ENCODE data around the gene SCD5.

SCD5 gene

DNA sequence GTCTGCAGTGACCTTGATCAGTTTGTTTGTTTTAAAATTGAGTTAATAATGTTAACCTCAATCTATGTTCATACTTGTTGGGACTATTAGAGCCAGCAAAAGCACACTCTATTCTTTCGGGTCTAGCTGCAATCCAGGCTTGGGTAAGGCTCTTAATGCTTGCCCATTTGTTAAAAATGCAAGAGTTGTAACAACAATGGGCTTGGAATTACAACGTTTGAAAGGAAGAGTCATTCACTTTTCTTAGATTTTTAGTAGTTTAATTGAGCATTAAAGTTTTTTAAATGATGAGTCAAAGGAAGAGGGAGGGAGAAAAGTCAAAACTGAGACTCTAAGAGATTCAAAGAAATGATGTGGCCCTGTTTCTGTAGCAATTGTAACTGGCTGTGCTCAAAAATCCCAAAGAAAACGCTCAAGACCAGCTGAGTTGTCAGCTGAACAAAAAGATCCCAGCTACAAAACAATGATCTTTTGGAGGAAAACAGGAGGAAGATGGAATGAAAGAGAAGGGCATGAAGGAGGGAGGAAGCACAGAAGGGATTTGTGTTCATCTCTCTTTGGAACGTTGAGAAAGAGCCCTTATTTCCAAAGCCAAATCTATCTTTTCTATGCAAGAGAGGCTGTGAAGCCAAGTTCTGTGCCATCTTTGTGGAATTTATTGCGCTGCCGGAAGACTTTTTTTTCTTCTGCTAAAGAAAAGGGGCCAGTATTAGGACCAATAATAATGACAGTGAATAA is 5.5 kb downstream of the SCD5 start:
- DNase-seq = no peak

DNA sequence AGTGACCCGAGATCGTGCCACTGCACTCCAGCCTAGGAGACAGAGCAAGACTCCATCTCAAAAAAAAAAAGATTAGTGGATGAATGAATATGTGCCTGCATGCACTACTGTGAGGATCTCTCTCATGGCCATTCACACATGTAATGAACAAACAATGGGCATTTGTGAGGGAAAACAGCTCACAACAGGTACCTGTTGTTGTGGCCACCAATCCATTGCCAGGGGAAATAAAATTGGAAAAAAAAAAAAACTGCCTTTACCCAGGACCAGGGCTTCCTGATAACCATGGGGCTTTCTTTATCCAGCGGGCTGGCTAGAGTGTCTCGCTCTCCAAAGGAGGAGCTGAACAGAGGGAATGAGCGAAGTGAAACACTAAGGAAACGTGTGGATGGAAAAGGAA is 7.4 kb downstream of the SCD5 start:
- DNase-seq = no peak

DNA sequence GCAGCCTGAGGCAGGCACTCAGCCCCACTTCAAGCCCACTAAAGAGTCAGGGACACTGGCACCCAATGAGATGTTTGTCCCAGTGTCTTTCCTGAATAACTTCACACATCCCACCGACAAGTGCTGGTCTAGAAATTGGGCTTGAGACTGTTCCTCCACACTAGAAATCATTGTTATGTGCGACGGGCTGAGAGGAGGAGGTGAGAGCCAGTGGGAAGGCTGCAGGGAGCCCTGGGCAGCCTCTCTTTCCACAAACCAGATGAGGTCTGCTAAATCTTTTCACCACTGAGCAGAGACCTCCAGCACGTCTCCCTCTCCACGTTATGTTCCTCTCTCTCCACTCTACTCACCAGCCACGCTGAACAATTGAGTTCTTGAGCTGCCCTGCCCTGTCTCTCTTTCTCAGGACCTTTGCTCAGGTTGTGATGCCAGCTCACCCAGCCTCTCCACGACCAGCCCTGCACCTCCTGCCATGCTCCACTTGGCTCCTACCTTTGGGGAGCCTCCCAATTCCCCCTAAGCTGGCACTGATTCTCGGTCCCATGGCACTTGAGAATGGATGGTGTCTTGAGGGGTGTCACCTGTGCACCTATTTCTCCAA is 8.4 kb downstream of the SCD5 start:
- no peak for DNase-seq

DNA sequence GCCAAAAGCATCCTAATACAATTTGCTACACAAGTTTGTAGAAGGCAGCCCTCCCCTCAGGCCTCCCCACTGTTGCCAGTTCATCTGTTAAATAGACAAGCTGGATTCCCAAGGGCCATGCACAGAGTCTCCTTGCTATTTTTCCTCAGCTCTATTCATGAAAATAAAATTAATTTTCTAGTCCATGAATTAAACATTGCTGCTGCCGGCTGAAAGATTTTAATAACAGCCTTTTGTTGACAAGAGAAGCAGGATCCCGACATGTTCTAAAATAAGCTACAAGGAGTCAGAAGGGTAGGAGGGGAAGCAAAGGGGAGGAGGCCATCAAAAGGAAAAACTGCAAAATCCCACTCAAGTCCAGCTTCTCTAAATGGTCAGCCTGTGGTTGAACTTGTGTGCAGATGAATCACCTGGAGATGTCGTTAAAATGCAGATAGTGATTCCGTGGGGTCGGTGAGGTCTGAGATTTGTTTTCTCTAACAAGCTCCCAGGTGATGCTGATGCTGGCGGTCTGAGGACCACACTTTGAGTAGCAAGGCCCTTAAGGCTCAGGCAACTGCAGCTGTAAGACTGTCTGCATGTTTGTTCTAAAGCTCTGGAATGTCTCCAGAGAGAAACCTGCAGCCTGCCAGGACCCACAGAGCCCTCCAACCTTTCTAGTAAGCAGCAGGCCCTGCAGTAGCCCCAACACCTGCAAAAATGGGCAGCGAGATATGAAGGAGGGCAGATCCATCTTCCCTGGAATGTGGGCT is 9.4 kb downstream of the SCD5 start:
- DNase-seq = no peak

DNA sequence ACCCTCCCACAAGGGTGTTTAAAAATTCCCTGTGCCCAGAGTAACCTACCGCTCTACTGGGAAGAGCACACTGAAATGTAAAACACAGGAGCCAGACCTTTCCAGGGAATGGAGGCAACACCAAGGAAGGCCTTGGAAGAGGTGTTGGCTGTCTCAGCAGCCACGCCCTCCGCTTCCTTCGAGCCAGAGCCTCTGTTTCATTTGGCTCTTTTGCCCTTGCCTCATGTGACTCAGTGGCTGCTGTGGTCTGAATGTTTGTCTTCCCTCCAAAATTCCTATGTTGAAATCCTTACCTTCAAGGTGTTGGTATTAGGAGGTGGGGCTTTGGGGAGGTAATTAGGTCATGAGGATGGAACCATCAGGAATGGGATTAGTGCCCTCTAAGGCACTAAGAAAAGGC is 11.3 kb downstream of the SCD5 start:
- DNase-seq = no peak

DNA sequence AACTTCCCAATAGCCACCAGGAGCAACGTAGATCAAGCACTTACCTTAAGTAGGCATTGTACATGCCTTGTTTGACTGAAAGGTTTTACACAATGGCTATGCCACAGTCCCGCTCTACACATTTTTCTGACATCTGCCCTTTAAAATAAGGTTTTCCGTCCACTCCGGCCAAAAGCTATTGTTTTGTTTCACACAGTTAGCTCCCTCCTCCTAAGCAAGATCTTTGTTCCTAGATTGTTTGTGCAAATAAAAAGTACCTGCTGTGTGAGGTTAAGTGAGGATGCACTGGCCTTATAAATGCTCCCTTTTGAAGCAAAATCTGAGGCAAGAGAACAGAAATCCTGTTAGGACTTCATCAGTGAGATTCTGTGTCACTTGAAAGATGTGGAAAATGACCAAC is 11.8 kb downstream of the SCD5 start:
- DNase-seq = no peak

DNA sequence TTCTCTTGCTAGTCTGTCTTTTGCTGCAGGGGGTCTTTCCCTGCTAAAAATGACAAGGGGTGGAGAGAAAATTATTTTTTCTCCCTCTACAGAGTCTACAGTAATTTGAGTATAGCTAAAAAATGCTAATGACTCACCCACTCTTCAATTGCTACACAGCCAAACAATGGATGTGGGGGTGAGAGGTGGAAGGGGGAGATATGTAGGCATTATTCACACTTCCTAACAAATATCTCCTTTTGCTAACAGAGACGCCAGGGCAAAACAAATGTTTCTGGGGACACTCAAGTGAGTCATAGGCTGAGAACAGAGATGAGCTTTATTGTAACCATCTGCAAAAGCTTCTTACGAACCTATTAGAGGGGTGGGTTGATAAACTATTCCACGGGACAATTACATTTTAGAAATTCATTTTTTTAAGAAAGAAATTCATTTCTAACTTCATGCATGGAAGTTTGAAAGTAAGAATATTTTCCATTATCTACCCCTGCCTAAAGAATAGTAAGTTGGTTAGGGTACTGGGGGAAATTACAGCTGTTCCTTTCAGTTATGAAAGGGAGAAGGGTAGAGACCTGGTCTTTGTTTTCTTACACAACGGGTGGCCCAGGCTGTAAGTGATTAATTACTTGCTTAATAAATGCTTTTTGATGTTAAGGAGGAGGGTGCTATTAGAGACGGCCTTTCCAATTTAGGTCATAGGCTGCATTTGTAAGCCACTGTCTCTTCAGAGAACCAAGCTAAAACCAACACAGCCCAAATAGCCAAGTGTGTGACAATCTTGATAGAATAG is 12.8 kb downstream of the SCD5 start:
- no peak for DNase-seq

DNA sequence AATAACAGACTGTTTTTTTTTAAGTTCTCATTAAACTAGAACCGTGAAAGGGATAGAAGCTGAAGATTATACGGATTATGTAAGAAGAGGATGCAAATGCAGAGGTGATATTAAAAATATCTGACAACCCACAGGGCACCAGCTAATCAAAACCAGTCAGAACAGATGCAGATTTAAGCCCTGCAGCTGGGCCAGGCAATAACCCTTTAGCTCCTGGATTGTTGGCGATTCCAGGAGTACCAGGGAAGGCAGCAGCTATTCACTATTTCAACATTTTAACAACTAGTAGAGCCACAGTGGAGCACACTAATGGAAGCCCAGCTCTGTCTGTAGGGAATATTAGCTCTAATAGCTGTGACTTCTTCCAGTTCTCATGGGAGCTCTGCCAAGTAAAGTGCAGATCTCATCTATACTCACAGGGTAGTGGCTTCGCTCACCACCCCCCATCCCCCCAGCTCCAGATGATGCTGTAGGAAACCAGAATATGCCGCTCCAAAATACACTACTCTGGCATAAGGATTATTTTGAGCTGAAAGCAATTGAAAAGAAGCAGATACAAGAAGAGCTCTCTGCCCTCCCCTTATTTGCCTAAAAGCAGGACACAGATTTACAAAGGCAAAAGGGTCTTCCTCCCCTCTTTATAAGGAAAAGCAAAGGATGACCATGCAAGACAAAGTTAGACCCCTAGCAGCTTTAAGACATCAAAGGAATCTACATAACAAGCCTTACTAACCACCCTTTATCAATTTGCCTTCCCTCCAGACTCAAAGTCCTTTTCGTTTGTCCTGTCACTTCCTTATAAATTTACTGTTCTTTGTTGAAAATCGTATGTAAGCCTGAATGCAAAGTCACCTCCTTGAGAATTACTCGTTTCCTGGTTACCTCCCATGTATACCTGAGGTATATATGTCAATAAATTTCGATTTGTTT is 13.7 kb downstream of the SCD5 start:
- DNase-seq = no peak

DNA sequence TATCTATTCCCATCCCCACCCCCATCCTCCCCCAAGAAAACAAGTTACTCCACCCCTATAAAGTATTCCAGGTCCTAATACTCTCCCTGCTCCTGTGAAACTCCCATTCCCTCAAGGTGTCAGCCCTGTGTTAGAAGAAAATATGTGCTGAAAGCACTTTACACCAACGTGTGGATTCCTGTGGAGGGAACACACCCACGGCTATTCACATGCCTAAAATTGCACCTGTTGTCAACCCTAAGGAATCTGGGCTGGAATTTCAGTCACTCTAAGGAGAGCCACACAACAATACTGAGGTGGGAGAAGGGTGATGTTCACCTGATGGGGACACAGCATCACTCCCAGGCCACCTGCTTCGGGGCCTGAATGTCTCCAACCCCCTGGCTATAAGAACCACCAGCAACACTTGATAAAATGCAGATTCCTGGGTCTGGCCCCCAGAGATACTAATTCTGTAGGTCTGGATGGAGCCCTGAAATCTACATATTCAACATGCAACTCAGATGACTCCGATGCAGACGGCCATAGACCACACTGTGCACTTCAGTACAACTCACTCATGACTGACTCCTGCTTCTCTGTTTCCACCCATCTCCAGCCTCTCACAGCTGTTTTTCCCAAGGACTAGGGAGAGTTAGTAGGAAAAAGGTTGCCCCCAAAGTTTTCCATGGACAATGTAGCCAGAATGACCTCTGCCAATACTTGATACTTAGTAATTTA is 15.8 kb downstream of the SCD5 start:
- no peak for DNase-seq

DNA sequence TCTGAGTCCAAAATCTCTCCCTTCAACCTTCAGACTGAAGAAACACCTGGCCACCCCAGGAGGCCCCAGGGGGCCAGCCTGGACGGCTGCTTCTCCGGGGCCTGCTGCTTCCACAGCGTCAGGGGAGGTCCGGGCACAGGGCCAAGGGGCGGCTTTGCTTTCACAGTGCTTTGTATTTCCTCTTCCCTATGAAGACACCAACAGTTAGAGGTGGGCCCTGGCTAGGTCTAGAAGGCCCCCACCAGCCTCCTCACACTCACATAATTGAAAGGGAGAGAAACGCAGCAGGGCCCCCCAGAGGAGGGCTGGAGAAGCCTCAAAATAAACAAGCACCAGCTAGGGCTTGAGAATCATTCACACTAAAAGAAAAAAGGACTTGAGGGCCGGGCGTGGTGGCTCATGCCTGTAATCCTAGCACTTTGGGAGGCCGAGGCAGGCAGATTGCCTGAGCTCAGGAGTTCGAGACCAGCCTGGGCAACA is 17.8 kb downstream of the SCD5 start:
- peak; percentile 84 for DNase-seq

DNA sequence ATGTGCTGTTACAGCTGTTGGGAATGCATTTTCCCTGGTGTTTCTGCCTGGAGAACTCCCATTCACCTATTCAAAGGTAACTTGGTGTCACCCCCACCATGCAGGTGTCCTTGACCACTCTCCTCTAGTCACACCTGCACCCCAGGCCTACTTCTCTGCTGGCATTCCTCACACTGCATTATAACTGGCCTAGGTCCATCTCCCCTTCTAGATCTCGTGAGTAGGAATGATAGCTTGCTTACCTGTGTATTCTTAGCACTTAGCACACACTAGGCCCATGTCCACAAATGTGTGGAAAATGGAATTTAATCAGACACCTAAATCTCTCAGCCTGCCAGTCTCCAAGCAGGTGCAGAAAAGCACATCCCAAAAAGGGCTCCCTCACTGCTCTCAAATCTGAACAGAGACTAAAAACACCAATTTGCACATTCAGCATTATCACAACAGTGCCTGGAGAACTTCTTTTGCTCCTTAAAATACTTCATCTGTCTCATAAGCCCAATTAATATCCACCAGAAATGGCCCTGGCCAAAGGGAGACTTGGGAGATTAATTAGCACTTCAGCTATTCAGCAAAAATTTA is 18.3 kb downstream of the SCD5 start:
- DNase-seq = no peak

DNA sequence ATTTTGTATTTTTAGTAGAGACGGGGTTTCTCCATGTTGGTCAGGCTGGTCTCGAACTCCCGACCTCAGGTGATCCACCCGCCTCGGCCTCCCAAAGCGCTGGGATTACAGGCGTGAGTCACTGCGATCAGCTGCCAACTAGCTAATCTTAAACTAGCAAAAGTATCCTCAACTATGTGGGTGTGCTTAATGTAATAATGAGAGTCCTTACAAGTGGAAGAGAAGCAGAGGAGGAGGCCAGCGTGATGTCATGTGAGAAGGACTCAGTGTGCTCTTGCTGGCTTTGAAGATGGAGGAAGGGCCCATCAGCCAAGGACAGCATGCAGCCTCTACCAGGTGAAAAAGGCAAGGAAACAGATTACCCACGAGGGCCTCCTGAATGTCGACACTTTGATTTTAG is 19.6 kb downstream of the SCD5 start:
- DNase-seq = no peak

DNA sequence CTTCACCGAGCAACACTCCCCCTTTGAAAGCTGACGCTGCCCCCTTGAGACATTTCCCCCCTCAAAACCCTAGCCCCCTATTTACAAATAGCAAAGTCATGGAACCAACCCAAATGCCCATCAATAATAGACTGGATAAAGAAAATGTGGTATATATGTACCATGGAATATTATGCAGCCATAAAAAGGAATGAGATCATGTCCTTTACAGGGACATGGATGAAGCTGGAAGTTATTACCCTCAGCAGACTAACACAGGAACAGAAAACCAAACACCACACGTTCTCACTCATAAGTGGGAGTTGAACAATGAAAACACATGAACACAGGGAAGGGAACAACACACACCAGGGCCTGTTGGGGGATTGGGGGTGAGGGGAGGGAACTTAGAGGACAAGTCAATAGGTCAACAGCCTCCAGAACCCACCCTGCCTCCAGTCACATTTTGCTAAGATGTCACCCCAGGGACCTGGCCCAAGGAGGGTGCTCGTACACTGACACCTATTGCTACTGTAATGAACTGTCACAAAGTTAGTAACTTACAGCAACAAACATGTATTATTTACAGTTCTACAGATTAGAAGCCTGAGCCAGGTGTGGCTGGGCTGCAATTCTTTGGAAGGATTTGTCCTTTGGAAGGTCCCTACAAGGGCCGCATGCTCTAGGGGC is 20.6 kb downstream of the SCD5 start:
- DNase-seq = no peak

DNA sequence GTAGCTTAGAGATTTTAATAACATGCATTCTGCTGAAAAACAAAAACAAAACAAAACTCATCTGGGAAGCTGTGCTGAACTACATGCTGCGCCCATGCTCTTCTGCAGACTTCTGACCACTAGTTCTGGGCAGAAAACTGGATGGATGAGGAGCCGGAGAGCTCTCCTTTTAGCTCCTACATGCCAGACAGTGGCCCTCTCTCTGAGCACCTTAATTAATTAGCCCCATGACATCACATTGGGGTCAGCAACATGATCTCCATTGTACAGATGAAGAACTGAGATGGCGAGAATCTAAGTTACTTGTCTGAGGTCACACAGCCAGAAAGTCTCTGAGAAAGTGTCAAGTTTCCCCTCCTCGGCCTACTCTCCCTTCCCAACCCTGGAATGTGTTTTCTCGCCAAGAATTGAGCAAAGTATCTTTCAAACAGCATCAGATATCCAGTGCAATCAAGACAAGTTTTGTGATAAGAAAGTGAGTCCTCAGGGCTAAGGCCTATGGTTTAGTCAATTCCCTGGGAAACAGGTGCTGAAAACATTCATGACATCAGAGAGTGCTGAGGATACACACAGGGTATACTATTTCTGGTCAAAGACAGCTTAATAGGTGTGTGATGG is 21.6 kb downstream of the SCD5 start:
- DNase-seq = no peak

DNA sequence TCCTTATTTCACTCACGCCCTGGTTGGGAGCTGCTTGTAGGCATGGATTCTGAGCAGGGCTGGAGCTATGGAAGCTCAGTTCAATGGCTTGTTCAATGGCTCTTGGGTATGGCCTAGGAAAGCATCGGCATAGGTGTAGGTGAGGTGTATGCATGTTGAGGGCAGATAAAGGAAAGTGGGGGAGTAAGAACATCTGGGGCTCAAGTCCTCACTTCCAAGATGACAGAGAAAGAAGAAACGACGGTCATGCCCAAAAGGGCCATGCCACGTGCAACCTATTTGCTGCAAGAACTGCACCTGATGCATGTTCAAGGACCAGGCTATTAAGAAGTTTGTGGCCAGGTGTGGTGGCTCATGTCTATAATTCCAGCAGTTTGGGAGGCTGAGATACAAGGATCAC is 23.4 kb downstream of the SCD5 start:
- DNase-seq = no peak

DNA sequence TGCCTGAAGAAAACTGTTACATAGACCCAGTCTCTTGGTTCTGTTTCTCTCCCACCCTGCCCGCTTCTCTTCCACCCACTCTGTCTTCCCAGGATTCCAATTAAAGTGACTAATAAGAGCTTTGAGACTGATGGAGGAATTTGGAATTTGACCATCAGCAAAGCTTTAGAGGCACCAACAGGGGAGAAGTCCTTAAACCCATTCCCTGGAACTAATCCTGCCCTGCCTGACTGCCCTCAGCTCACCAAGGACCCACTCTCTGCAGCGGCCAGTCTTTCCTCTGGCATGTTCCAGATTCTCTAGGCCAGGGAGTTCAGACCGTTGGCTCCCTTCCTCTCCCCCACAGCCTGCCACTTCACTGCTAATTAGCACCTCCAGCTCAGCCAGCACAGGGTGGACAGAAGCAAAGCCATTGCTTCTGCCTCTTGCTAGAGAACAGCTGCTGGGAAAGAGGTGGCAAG is 23.9 kb downstream of the SCD5 start:
- DNase-seq = no peak

DNA sequence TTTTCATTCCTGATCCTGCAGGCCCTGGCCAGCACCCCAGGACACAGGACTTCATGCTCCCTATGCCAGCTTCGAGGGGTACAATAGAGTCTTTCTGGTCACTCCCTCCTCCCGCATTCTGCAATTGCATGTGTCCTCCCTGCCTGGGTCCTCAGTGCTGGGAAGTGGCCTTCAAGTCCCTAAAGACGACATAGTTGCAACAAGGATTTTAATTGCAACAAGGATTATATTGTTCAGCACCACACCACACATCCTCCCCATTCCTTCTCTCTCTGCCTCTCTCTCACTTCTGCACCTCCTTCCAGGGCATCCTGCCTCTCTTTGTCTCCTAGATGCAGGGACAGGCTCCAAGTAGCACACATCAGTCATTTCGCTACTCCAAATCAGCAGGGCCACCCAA is 25.5 kb downstream of the SCD5 start:
- DNase-seq = no peak

DNA sequence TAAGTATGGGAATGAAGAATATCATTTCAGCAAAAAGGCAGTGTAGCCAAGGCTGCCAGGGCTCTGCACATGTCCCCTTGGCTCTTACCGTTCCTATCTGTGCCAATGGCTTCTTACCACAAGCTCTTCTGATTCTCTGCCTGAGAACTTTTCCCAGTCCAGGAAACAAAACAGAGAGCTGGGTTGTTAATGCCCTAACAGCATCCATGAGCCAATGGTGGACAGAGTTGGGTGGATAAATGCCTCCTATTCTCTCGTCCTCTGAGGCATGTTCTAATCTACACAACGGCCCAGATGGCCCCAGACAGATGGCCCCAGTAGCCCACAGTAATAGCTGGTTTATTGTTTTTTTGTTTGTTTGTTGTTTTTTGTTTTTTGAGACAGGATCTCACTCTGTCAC is 28.0 kb downstream of the SCD5 start:
- peak; percentile 15 for DNase-seq

DNA sequence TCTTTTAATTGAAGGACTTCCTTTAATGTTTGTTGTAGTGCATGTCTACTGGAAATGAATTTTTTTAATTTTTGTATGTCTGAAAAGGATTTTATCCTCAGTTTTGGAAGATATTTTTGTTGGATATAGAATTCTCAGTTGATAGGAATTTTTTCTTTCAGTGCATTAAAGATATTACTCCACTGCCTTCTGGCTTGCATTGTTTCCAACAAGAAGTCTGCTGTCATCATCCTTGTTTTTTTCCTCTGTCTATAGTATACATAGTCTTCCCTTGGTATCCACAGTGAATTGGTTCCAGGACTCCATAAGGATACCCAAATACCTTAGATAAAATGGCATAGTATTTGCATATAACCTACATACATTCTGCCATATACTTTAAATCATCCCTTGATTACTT is 33.5 kb downstream of the SCD5 start:
- DNase-seq = no peak

DNA sequence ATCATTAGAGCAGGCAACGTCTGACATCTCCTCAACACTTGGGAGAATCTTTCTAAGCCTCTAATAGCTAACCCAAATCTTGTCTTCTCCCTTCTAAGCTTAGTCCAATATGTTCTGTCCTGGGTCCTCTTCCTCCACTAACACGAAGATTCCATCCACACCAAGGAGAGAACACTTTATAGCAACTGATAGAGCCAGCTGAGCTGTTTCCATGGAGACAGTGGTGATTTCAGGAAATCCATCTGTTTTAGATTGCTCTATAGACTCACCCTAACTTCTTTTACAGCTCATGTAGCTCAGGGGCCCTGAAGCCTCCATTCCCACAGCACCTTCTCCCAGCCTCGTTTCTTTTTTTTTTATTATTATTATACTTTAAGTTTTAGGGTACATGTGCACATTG is 37.4 kb downstream of the SCD5 start:
- no peak for DNase-seq

Data from DMS 273 treated with DMSO at 0.1 percent for 48 hours (cell line).